Measurements from ENCODE around the gene PTPN23.
"Not testable (repeated sequence)": the region's sequence is repeated elsewhere in the genome, so short reads cannot be mapped to it uniquely, and the experiment has no call there.

PTPN23 gene

GRCh38 chr3:47459534-47460085 lies 78.8 kb downstream of the PTPN23 start:
- H3K4me1 Mint-ChIP-seq, result peaks cover 27% of the 10 kb centered on the region
- not testable (repeated sequence) for H3K27ac Mint-ChIP-seq (ENCODE audit: low read depth); H3K36me3 Mint-ChIP-seq (ENCODE audit: insufficient read depth); ATAC-seq (replicated peaks; ENCODE audit: extremely low read depth, poor library complexity, severe bottlenecking); H3K4me3 Mint-ChIP-seq; H3K27me3 Mint-ChIP-seq; H3K9me3 Mint-ChIP-seq; DNase-seq (ENCODE audit: low spot score in 2 of 2)

All from central memory CD8-positive, alpha-beta T cell (primary cell).